Measurements from ENCODE around the gene BNIP3.

BNIP3 gene

GRCh38 chr10:131934769-131935168 lies 47.0 kb downstream of the BNIP3 start:
- Histone ChIP-seq H4K20me1 (ENCODE audit: control insufficient read depth, insufficient read depth, low read depth, low read length) (peaks cover 11% of the 10 kb centered on the region; the same call in 1 of the 2 replicates), H3K79me2 (ENCODE audit: control insufficient read depth, low read length) (peaks cover 68% of the 10 kb centered on the region), H3K4me2 (ENCODE audit: low read length) (no peak overlapping the region)

GRCh38 chr10:131933696-131934086 lies 48.0 kb downstream of the BNIP3 start:
- peaks cover 14% of the 10 kb centered on the region; the same call in 1 of the 2 replicates for H4K20me1 ChIP-seq (ENCODE audit: control insufficient read depth, insufficient read depth, low read depth, low read length)
- no peak overlapping the region for H3K27ac ChIP-seq (ENCODE audit: low read depth, low read length)
- TF ChIP-seq CTCF (IDR thresholded peaks at IDR 0.05; ENCODE audit: low read depth, low read length, poor library complexity, severe bottlenecking) (no peak), EZH2phosphoT487 (IDR thresholded peaks at IDR 0.05; ENCODE audit: borderline replicate concordance, low read length) (no peak)
- peaks cover 79% of the 10 kb centered on the region for H3K79me2 ChIP-seq (ENCODE audit: control insufficient read depth, low read length)
- no peak overlapping the region for H3K4me3 ChIP-seq (ENCODE audit: low read length)
- no peaks in the 10 kb centered on the region for H3K27me3 ChIP-seq (ENCODE audit: control insufficient read depth, low read length)
- H3F3A ChIP-seq (ENCODE audit: control insufficient read depth, insufficient read depth) = no peaks in the 10 kb centered on the region
- no peaks in the 10 kb centered on the region for H3K9me2 ChIP-seq (replicated peaks; ENCODE audit: control insufficient read depth, low read length)
- no peaks in the 10 kb centered on the region for H3K9me3 ChIP-seq (ENCODE audit: control insufficient read depth, insufficient read depth, low read length)
- H3K36me3 ChIP-seq (ENCODE audit: control insufficient read depth, low read length) = peaks cover 35% of the 10 kb centered on the region
- no peak overlapping the region for H3K4me2 ChIP-seq (ENCODE audit: low read length)
- H3K4me1 ChIP-seq (ENCODE audit: control insufficient read depth, low read length) = peaks cover 4% of the 10 kb centered on the region; the same call in 1 of the 2 replicates

More at GRCh38 chr10:131934769-131935168, 47.0 kb downstream of the BNIP3 start:
- no peaks in the 10 kb centered on the region for H3F3A ChIP-seq (ENCODE audit: control insufficient read depth, insufficient read depth)
- H3K27ac ChIP-seq (ENCODE audit: low read depth, low read length) = no peak overlapping the region
- no peaks in the 10 kb centered on the region for H3K27me3 ChIP-seq (ENCODE audit: control insufficient read depth, low read length)
- TF ChIP-seq EZH2phosphoT487 (IDR thresholded peaks at IDR 0.05; ENCODE audit: borderline replicate concordance, low read length) (no peak), CTCF (IDR thresholded peaks at IDR 0.05; ENCODE audit: low read depth, low read length, poor library complexity, severe bottlenecking) (no peak)
- no peaks in the 10 kb centered on the region for H3K9me2 ChIP-seq (replicated peaks; ENCODE audit: control insufficient read depth, low read length)
- peaks cover 42% of the 10 kb centered on the region for H3K36me3 ChIP-seq (ENCODE audit: control insufficient read depth, low read length)
- peaks cover 4% of the 10 kb centered on the region; the same call in 1 of the 2 replicates for H3K4me1 ChIP-seq (ENCODE audit: control insufficient read depth, low read length)
- H3K9me3 ChIP-seq (ENCODE audit: control insufficient read depth, insufficient read depth, low read length) = no peaks in the 10 kb centered on the region
- H3K4me3 ChIP-seq (ENCODE audit: low read length) = no peak overlapping the region

GRCh38 chr10:131933016-131933695 lies 48.6 kb downstream of the BNIP3 start:
- no peak overlapping the region for H3K4me2 ChIP-seq (ENCODE audit: low read length)
- no peaks in the 10 kb centered on the region for H3F3A ChIP-seq (ENCODE audit: control insufficient read depth, insufficient read depth)
- no peak overlapping the region for H3K27ac ChIP-seq (ENCODE audit: low read depth, low read length)
- H3K9me2 ChIP-seq (replicated peaks; ENCODE audit: control insufficient read depth, low read length) = no peaks in the 10 kb centered on the region
- H3K9me3 ChIP-seq (ENCODE audit: control insufficient read depth, insufficient read depth, low read length) = no peaks in the 10 kb centered on the region
- peaks cover 4% of the 10 kb centered on the region for H3K4me1 ChIP-seq (ENCODE audit: control insufficient read depth, low read length)
- peaks cover 84% of the 10 kb centered on the region for H3K79me2 ChIP-seq (ENCODE audit: control insufficient read depth, low read length)
- H3K27me3 ChIP-seq (ENCODE audit: control insufficient read depth, low read length) = no peaks in the 10 kb centered on the region
- H3K4me3 ChIP-seq (ENCODE audit: low read length) = no peak overlapping the region
- peaks cover 14% of the 10 kb centered on the region; the same call in 1 of the 2 replicates for H4K20me1 ChIP-seq (ENCODE audit: control insufficient read depth, insufficient read depth, low read depth, low read length)
- TF ChIP-seq CTCF (IDR thresholded peaks at IDR 0.05; ENCODE audit: low read depth, low read length, poor library complexity, severe bottlenecking) = no peak
- no peak for TF ChIP-seq EZH2phosphoT487 (IDR thresholded peaks at IDR 0.05; ENCODE audit: borderline replicate concordance, low read length)
- H3K36me3 ChIP-seq (ENCODE audit: control insufficient read depth, low read length) = peaks cover 31% of the 10 kb centered on the region

Data from DOHH2 (cell line).